Measurements from ENCODE around the gene IQSEC1. TPM values are rescaled to one million over a fixed set of nuclear protein-coding genes. Genes with fewer than 3 reads are reported as not detected.

IQSEC1 gene
- polyA plus RNA-seq, 1 experiment, result 3.6 TPM

GRCh38 chr3:12954891-12955650 lies 118.2 kb downstream of the IQSEC1 start:
- ChIA-PET POLR2A (no interaction called here), CTCF (no interaction called here)
- Histone ChIP-seq H3K9me3 (ENCODE audit: control insufficient read depth, insufficient read depth, low read length) (no peaks in the 10 kb centered on the region), H3K27ac (ENCODE audit: low read depth, low read length) (no peak overlapping the region), H3K27me3 (ENCODE audit: control insufficient read depth, insufficient read depth, low read length) (no peaks in the 10 kb centered on the region), H3K4me3 (ENCODE audit: low read depth, low read length) (no peak overlapping the region)
- DNase-seq (ENCODE audit: low read depth, low spot score), result no peak
- TF ChIP-seq CTCF (IDR thresholded peaks at IDR 0.05; ENCODE audit: low read depth, low read length), result no peak

DNA sequence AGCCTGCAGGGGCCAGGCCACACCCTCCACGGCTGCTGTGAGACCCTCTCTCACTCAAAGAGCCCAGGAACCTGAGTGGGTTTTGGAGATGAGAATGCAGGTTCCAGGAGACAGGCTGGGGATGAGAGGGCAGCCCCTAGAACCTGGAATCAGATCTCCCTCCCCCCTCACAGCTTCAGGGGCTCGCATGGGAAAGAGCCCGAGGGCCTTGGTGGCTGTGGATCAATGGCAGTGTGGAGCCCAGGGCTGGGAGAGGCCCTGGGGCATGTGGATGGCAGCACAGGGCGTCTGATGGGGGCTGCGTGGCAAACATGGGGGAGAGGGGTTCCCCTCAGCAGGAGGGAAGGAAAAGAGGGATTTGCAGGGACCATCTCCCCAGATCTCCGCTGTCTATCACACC lies 119.0 kb downstream of the IQSEC1 start:
- DNase-seq (ENCODE audit: low read depth, low spot score), result no peak
- ChIA-PET CTCF (no interaction called here), POLR2A (no interaction called here)
- H3K4me3 ChIP-seq (ENCODE audit: low read depth, low read length), result no peak overlapping the region
- H3K27ac ChIP-seq (ENCODE audit: low read depth, low read length), result no peak overlapping the region
- no peaks in the 10 kb centered on the region for H3K9me3 ChIP-seq (ENCODE audit: control insufficient read depth, insufficient read depth, low read length)
- no peaks in the 10 kb centered on the region for H3K27me3 ChIP-seq (ENCODE audit: control insufficient read depth, insufficient read depth, low read length)
- no peak for TF ChIP-seq CTCF (IDR thresholded peaks at IDR 0.05; ENCODE audit: low read depth, low read length)

GRCh38 chr3:12953201-12953995 lies 119.8 kb downstream of the IQSEC1 start:
- no peak for DNase-seq (ENCODE audit: low read depth, low spot score)
- CTCF ChIA-PET, result no interaction called here
- POLR2A ChIA-PET, result no interaction called here
- Histone ChIP-seq H3K27me3 (ENCODE audit: control insufficient read depth, insufficient read depth, low read length) (no peaks in the 10 kb centered on the region), H3K4me3 (ENCODE audit: low read depth, low read length) (no peak overlapping the region), H3K9me3 (ENCODE audit: control insufficient read depth, insufficient read depth, low read length) (no peaks in the 10 kb centered on the region), H3K27ac (ENCODE audit: low read depth, low read length) (no peak overlapping the region)
- TF ChIP-seq CTCF (IDR thresholded peaks at IDR 0.05; ENCODE audit: low read depth, low read length), result no peak

DNA sequence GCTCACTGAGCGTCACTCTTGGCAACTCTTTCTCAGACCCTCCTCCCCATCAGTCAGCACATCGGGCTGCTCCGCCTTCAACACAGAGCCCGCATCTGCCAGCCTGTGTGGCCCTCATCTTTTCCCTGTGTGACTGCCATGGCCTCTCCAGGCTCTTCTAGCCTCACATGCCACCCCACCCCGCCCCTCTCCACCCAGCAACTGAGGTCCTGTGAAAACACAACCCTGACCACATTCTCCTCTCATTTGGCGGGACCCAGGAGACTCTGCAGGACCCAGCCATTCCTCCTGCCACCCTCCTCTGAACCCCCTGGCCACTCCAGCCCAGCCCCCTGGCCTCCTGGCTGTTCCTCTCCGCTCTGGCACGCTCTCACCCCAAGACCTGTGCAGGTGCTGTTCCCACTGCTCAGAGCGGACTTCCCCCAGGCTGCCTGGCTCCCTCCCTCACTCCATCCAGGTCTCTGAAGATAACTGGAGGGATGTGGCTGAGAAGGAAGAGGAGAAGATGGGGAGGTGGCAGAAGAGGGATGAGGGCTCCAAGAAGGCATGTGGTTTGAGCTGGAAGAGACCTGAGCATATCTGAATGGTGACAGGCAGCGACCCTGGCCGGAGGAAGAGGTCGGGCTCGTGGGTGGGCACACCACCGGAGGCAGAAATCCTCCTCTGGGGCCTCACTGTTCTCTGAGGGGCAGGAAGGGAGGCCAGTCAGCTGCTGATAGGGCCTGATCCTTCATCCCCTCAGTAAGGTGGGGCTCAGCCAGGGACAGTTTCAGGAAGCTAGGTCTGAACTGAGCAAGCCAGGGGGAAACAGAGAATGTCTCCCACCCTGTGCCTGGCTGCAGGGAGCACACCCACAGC lies 120.7 kb downstream of the IQSEC1 start:
- Histone ChIP-seq H3K4me3 (ENCODE audit: low read depth, low read length) (no peak overlapping the region), H3K27me3 (ENCODE audit: control insufficient read depth, insufficient read depth, low read length) (no peaks in the 10 kb centered on the region), H3K27ac (ENCODE audit: low read depth, low read length) (no peak overlapping the region), H3K9me3 (ENCODE audit: control insufficient read depth, insufficient read depth, low read length) (no peaks in the 10 kb centered on the region)
- CTCF ChIA-PET, result no interaction called here
- DNase-seq (ENCODE audit: low read depth, low spot score), result no peak
- POLR2A ChIA-PET, result no interaction called here
- TF ChIP-seq CTCF (IDR thresholded peaks at IDR 0.05; ENCODE audit: low read depth, low read length), result no peak

Measured in AG04450 (cell line).